LoVo (cell line): ENCODE data around the gene DDX49.
A peak's percentile ranks its signal among the peaks of the same experiment; 100 is the strongest.

ENCODE experiments used
- DNase-seq: peaks from one replicate; pipeline ENCODE4 v3.0.0-alpha.2; 2016; ENCODE audit warnings: low spot score

DDX49 gene

GRCh38 chr19:18919086-18919899 lies at the start of gene DDX49, which contains the start of gene COPE:
Gene DDX49 (plus strand): TSS chr19:18919715. CDS start chr19:18919742, 27 bp downstream.
Gene COPE (minus strand): TSS chr19:18919387. CDS start chr19:18919348, 39 bp downstream.
- DNase-seq: peak; percentile 99

GRCh38 chr19:18869781-18870530 lies 49.6 kb upstream of the DDX49 start:
- no peak for DNase-seq

GRCh38 chr19:18870531-18871172 lies 48.9 kb upstream of the DDX49 start:
- DNase-seq: no peak

- no peak for DNase-seq
Observed at GRCh38 chr19:18871543-18871942, 48.0 kb upstream of the DDX49 start.

- no peak for DNase-seq
Observed at GRCh38 chr19:18875726-18876125, 43.8 kb upstream of the DDX49 start.

GRCh38 chr19:18876865-18877264 lies 42.6 kb upstream of the DDX49 start:
- no peak for DNase-seq

GRCh38 chr19:18878058-18878797 lies 41.3 kb upstream of the DDX49 start:
- DNase-seq: no peak

- DNase-seq: no peak
Observed at GRCh38 chr19:18878858-18879578, 40.5 kb upstream of the DDX49 start.

GRCh38 chr19:18879579-18880373 lies 39.7 kb upstream of the DDX49 start:
- DNase-seq: peak; percentile 61

- no peak for DNase-seq
Observed at GRCh38 chr19:18881491-18881890, 38.0 kb upstream of the DDX49 start.

- peak; percentile 26 for DNase-seq
Observed at GRCh38 chr19:18883526-18884304, 35.8 kb upstream of the DDX49 start.

GRCh38 chr19:18886972-18887371 lies 32.5 kb upstream of the DDX49 start:
- DNase-seq: no peak

- DNase-seq: no peak
Observed at GRCh38 chr19:18889949-18890745, 29.4 kb upstream of the DDX49 start.

GRCh38 chr19:18893587-18894253 lies 25.8 kb upstream of the DDX49 start:
- DNase-seq: no peak

- DNase-seq: no peak
Observed at GRCh38 chr19:18894254-18895037, 25.1 kb upstream of the DDX49 start.

GRCh38 chr19:18895038-18895823 lies 24.3 kb upstream of the DDX49 start:
- DNase-seq: peak; percentile 47
